Thoracic aorta (tissue), 2 donors: ENCODE data around the gene PLA2G2C. TPM values are rescaled to one million over a fixed set of nuclear protein-coding genes. Genes with fewer than 3 reads are reported as not detected.

Experiments
- ATAC-seq: fragments of 150-250 bp; one replicate; pipeline ENCODE4 v1.8.0; 2017; ENCODE audit warnings: low read depth; ENCODE audit not compliant: insufficient number of reproducible peaks, low FRiP score
- DNase-seq: peaks from one replicate; pipeline ENCODE4 v3.0.0-alpha.2; 2020; ENCODE audit warnings: low spot score
- H3K27ac ChIP-seq, 2 donors: fragments of 200-600 bp; sonication (generic); 1 replicate in 1 of 2; 2 replicates in 1 of 2; pipeline ENCODE4 v1.5.1; 2016; ENCODE audit warnings: mild to moderate bottlenecking in 2 of 2, moderate library complexity in 2 of 2
- H3K27me3 ChIP-seq: fragments of 200-600 bp; sonication (generic); replicated peaks from 2 replicates; pipeline ENCODE4 v1.6.0; 2016; ENCODE audit warnings: mild to moderate bottlenecking; ENCODE audit not compliant: insufficient read depth
- H3K36me3 ChIP-seq: fragments of 200-600 bp; sonication (generic); one replicate; pipeline ENCODE4 v1.5.1; 2016
- H3K4me1 ChIP-seq, 2 donors: fragments of 200-600 bp; sonication (generic); 1 replicate in 1 of 2; 2 replicates in 1 of 2; pipeline versions ENCODE4 v1.5.1 to v1.6.0; 2016; ENCODE audit warnings: low read depth in 2 of 2, mild to moderate bottlenecking in 1 of 2; ENCODE audit not compliant: control insufficient read depth in 1 of 2
- H3K4me3 ChIP-seq: fragments of 200-600 bp; sonication (generic); 2 replicates; pipeline ENCODE4 v1.5.1; 2016; ENCODE audit warnings: mild to moderate bottlenecking
- H3K9me3 ChIP-seq: fragments of 200-600 bp; sonication (generic); 2 replicates; pipeline ENCODE4 v1.5.1; 2016
- total RNA-seq, 2 donors: library from RNA; depleted of rRNA; stranded (reverse); fragments of >200 nt; gene quantifications; one replicate each; pipeline versions ENCODE4 v1.1.0 to v1.2.3, GENCODE V29; 2016
- TF ChIP-seq, protein P1 (sequence below): fragments of 200-600 bp; sonication (generic); IDR thresholded peaks from one replicate; pipeline ENCODE4 v1.5.1; 2019; ENCODE audit warnings: antibody characterized with exemption

Gene PLA2G2C
- total RNA-seq, 2 donors from 2014 or later, result not detected

DNA sequence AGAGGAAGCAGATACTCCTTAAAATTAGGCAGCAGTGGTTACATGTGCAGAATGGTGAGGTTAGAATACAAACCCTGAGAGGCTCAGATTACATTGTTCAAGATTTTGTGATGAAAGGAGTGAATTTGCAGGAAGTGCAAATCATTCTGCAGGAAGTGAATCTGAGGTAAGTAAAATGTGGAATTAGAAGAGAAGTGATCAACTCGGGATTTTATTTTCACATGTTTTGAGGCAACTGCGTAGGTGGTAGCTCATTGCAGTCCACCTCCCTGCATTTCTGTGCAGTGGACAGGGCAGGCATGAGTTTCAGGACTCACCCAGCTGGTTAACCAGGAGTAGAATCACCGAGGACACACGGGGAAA lies 2.1 kb upstream of the PLA2G2C start:
- Histone ChIP-seq H3K27me3 (no peaks in the 10 kb centered on the region), H3K4me3 (no peak overlapping the region), H3K27ac (no peak overlapping the region), H3K4me1 (no peaks in the 10 kb centered on the region), H3K9me3 (no peaks in the 10 kb centered on the region), H3K36me3 (no peaks in the 10 kb centered on the region)
- ATAC-seq (no peak), DNase-seq (no peak)
- TF ChIP-seq, protein P1, sequence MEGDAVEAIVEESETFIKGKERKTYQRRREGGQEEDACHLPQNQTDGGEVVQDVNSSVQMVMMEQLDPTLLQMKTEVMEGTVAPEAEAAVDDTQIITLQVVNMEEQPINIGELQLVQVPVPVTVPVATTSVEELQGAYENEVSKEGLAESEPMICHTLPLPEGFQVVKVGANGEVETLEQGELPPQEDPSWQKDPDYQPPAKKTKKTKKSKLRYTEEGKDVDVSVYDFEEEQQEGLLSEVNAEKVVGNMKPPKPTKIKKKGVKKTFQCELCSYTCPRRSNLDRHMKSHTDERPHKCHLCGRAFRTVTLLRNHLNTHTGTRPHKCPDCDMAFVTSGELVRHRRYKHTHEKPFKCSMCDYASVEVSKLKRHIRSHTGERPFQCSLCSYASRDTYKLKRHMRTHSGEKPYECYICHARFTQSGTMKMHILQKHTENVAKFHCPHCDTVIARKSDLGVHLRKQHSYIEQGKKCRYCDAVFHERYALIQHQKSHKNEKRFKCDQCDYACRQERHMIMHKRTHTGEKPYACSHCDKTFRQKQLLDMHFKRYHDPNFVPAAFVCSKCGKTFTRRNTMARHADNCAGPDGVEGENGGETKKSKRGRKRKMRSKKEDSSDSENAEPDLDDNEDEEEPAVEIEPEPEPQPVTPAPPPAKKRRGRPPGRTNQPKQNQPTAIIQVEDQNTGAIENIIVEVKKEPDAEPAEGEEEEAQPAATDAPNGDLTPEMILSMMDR, result no peak

DNA sequence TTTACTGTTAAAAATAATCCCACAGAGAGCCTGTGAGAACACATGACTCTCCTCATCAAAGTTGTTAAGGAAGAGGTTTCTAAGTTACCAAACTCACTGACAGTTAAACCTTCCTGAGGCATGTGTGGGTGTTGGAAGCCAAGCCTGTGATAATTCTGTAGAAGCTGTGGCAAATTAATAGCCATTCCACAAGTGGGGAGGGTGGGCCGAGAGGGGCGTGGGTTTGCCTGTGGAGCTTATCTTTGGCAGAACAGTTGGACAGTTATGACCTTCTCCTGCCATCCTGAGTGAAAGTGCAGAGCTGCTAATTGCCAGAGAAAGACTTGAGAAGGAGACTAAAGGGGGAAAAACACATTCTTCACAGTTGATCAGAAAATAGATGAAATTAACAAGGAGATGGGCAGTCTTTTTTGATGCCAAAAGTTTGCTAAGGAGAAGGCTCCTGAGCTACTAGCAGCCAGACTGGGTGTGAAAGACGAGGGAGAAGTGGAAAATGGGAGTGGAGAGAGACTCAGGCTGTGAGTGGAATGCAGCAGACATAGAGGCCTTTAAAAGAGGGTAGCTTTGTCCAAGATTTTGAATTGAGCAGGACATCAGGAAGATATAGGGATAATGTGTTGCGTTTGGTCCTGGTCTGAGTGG lies 1.6 kb upstream of the PLA2G2C start:
- no peak overlapping the region for H3K27ac ChIP-seq
- TF ChIP-seq, protein P1, result no peak
- no peak overlapping the region for H3K4me3 ChIP-seq
- H3K27me3 ChIP-seq, result no peaks in the 10 kb centered on the region
- no peak for DNase-seq
- H3K9me3 ChIP-seq, result no peaks in the 10 kb centered on the region
- no peaks in the 10 kb centered on the region for H3K36me3 ChIP-seq
- no peak for ATAC-seq
- H3K4me1 ChIP-seq, result no peaks in the 10 kb centered on the region

DNA sequence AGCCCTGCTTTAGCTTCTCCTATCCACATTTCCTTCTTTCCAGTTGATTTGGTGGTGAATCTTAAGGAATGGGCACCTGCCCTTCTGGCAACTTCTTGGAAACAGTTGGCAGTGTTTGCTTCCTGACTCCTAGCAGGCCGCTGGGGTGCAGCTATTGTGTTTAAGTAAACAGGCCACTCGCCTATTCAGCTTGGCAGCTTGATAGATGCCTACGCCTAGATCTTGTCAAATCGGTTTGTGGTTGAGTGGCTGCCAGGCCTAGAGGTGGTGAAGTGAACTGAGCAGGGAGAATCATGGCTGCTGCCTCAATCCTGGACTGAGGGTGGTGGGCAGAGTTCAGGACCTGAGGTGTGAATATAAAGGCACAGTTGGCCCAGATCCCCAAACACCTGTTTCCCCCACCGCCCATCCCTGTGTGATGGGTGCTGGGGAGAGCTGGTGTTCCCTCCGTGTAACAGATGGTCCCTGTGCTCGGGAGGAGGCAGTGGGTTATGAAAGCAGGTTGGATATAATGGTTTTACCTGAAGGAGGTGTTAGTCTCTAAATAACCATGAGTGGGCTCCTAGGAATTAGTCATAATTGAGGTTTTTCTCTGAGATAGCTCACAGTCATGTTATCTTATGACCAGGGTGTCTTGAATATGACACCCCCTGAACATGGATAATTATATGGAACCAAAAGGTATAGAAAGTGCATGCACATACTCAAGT lies 940 bp upstream of the PLA2G2C start:
- no peak overlapping the region for H3K27ac ChIP-seq
- H3K4me3 ChIP-seq, result no peak overlapping the region
- no peaks in the 10 kb centered on the region for H3K9me3 ChIP-seq
- no peak for DNase-seq
- TF ChIP-seq, protein P1, result no peak
- no peaks in the 10 kb centered on the region for H3K36me3 ChIP-seq
- no peak for ATAC-seq
- no peaks in the 10 kb centered on the region for H3K27me3 ChIP-seq
- no peaks in the 10 kb centered on the region for H3K4me1 ChIP-seq

DNA sequence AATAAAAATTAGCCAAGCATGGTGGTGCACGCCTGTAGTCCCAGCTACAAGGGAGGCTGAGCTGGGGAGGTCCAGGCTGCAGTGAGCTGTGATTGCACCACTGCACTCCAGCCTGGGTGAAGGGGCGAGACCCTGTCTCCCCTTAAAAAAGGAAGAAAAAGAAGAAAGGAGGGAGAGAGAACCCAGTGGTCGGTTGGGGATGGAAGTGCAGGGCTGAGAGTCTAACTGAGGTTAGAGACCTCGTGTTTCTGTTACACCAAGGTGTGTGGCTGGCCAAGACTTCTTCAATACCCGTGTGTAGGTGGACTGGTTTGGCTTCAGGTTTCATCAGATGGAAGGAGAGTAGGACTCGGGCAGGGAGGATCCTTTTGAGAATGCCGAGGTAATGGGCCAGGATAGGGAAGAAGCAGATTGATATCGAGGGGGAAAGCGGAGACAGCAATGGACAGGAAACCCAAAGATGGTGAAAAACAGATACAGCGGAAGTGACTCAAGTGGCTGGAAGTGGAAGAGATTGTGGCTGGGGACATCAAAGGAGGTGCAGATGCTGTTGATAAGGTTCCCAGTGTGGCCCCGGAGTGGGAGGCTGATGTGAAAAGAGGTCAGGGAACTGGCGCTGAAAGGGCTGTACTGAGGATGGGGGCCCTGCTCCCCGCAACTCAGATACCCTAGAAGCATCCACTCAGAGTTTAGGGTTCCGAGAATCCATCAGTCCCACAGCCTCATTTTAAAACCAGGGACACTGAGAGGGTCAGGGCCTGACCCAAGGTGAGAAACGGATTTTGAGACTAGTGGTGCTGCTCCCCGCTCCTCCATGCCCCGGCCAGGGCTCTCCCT lies 1.1 kb downstream of the PLA2G2C start:
- ATAC-seq (no peak), DNase-seq (no peak)
- no peaks in the 10 kb centered on the region for H3K4me1 ChIP-seq
- no peaks in the 10 kb centered on the region for H3K36me3 ChIP-seq
- H3K9me3 ChIP-seq, result no peaks in the 10 kb centered on the region
- H3K27ac ChIP-seq, result no peak overlapping the region
- H3K4me3 ChIP-seq, result peak overlapping the region; percentile 63
- TF ChIP-seq, protein P1, result no peak
- H3K27me3 ChIP-seq, result no peaks in the 10 kb centered on the region

DNA sequence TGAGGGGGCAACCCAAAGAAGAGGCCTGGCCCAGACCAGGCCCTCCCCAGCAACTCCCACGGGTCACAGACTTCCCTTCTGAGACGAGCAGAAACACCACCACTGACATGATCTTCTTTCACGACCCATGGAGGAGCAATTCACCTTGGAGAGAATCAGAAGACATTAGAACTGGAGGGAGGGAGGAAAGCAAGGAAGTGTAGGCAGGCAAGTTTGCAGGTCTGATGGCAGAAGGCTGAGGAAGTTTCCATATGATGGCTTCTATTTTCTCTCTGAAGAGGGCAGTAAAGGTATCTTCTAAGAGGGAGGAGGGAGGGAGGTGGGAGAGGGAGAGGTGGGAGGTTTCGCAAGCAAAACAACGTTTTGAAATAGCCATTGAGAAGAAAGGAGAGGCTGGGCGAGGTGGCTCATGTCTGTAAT lies 1.8 kb downstream of the PLA2G2C start:
- no peaks in the 10 kb centered on the region for H3K9me3 ChIP-seq
- H3K4me3 ChIP-seq, result no peak overlapping the region
- TF ChIP-seq, protein P1, result no peak
- H3K27ac ChIP-seq, result no peak overlapping the region
- no peaks in the 10 kb centered on the region for H3K36me3 ChIP-seq
- DNase-seq (no peak), ATAC-seq (no peak)
- no peaks in the 10 kb centered on the region for H3K27me3 ChIP-seq
- no peaks in the 10 kb centered on the region for H3K4me1 ChIP-seq
